ENCODE measurements around the gene ACTN1.
A peak's percentile ranks its signal among the peaks of the same experiment; 100 is the strongest.

Gene ACTN1

GRCh38 chr14:68888883-68889282 lies 90.2 kb downstream of the ACTN1 start:
- DNase-seq (ENCODE audit: low spot score): no peak

GRCh38 chr14:68888025-68888850 lies 90.9 kb downstream of the ACTN1 start:
- no peak for DNase-seq (ENCODE audit: low spot score)

- DNase-seq (ENCODE audit: low spot score): no peak
Measured at GRCh38 chr14:68886109-68886434, 93.0 kb downstream of the ACTN1 start.

- no peak for DNase-seq (ENCODE audit: low spot score)
Measured at GRCh38 chr14:68885226-68886108, 93.6 kb downstream of the ACTN1 start.

GRCh38 chr14:68884031-68885030 lies 94.8 kb downstream of the ACTN1 start:
- peak; percentile 75 for DNase-seq (ENCODE audit: low spot score)

GRCh38 chr14:68882235-68882634 lies 96.9 kb downstream of the ACTN1 start:
- no peak for DNase-seq (ENCODE audit: low spot score)

- no peak for DNase-seq (ENCODE audit: low spot score)
Measured at GRCh38 chr14:68881396-68881795, 97.7 kb downstream of the ACTN1 start.

- DNase-seq (ENCODE audit: low spot score): no peak
Measured at GRCh38 chr14:68880581-68881105, 98.5 kb downstream of the ACTN1 start.

GRCh38 chr14:68879841-68880575 lies 99.1 kb downstream of the ACTN1 start:
- no peak for DNase-seq (ENCODE audit: low spot score)

- DNase-seq (ENCODE audit: low spot score): no peak
Measured at GRCh38 chr14:68879321-68879781, 99.8 kb downstream of the ACTN1 start.

- DNase-seq (ENCODE audit: low spot score): no peak
Measured at GRCh38 chr14:68878908-68879307, 100.2 kb downstream of the ACTN1 start.

- no peak for DNase-seq (ENCODE audit: low spot score)
Measured at GRCh38 chr14:68877993-68878575, 101.0 kb downstream of the ACTN1 start.

- no peak for DNase-seq (ENCODE audit: low spot score)
Measured at GRCh38 chr14:68876976-68877375, 102.1 kb downstream of the ACTN1 start.

GRCh38 chr14:68874746-68875155 lies 104.4 kb downstream of the ACTN1 start:
- no peak for DNase-seq (ENCODE audit: low spot score)

- DNase-seq (ENCODE audit: low spot score): no peak
Measured at GRCh38 chr14:68873376-68873775, 105.7 kb downstream of the ACTN1 start.

GRCh38 chr14:68871392-68871791 lies 107.7 kb downstream of the ACTN1 start:
- DNase-seq (ENCODE audit: low spot score): no peak

GRCh38 chr14:68866991-68867533 lies 112.0 kb downstream of the ACTN1 start:
- no peak for DNase-seq (ENCODE audit: low spot score)

GRCh38 chr14:68865542-68865941 lies 113.6 kb downstream of the ACTN1 start:
- no peak for DNase-seq (ENCODE audit: low spot score)

- DNase-seq (ENCODE audit: low spot score): no peak
Measured at GRCh38 chr14:68864361-68864750, 114.7 kb downstream of the ACTN1 start.
